ENCODE measurements around the gene OTUB1. TPM values are rescaled to one million over a fixed set of nuclear protein-coding genes. Genes with fewer than 3 reads are reported as not detected.

The OTUB1 gene
- total and polyA plus RNA-seq, 2 of the 4 experiments (the other 2 are of a cell fraction) = 69.0 to 168 TPM

- H2BK120ac ChIP-seq (ENCODE audit: low read depth, low read length) = no peak overlapping the region
- TF ChIP-seq MAFK (IDR thresholded peaks at IDR 0.05; ENCODE audit: low read depth, low read length) = no peak
- TF ChIP-seq USF2 (IDR thresholded peaks at IDR 0.05; ENCODE audit: low read depth, low read length) = no peak
- no peak for TF ChIP-seq CHD1 (IDR thresholded peaks at IDR 0.05; ENCODE audit: low read depth, low read length)
- no peak for TF ChIP-seq FOS (IDR thresholded peaks at IDR 0.05; ENCODE audit: low read depth, low read length)
- no peak for TF ChIP-seq CTCF (conservative IDR thresholded peaks at IDR 0.05; ENCODE audit: low read depth, low read length)
- TF ChIP-seq NFE2L2 (IDR thresholded peaks at IDR 0.05; ENCODE audit: low read depth, low read length) = no peak
- no peak for TF ChIP-seq RFX5 (IDR thresholded peaks at IDR 0.05; ENCODE audit: low read depth, low read length)
- TF ChIP-seq RAD21 (IDR thresholded peaks at IDR 0.05; ENCODE audit: low read length) = no peak
- TF ChIP-seq POLR2A (IDR thresholded peaks at IDR 0.05; ENCODE audit: low read depth, low read length) = no peak
- H3K9ac ChIP-seq (ENCODE audit: low read depth, low read length) = no peak overlapping the region
- H4K8ac ChIP-seq (ENCODE audit: low read depth in 2 of 2, low read length in 2 of 2) = no peak overlapping the region
- H4K20me1 ChIP-seq (ENCODE audit: insufficient read depth, low read length) = 0 out of 2 replicates have a peak, but pooled peaks cover 8% of the 10 kb centered on the region
- intact Hi-C loops (cut with micrococcal nuclease) = no loop called here
- H2BK5ac ChIP-seq (ENCODE audit: low read depth, low read length, poor library complexity, severe bottlenecking) = no peak overlapping the region
- no peak overlapping the region for H3K27ac ChIP-seq (ENCODE audit: insufficient read depth, low read length)
- peaks cover 9% of the 10 kb centered on the region for H3K27me3 ChIP-seq (ENCODE audit: control insufficient read depth, insufficient read depth, low read length)
- ATAC-seq (ENCODE audit: low read depth) (no peak), DNase-seq (no peak)
- H3K23ac ChIP-seq (ENCODE audit: low read depth, low read length) = no peak overlapping the region
- H3K18ac ChIP-seq (ENCODE audit: low read depth, low read length) = no peak overlapping the region
- WGBS, 2 experiments (ENCODE audit: extremely low coverage in 2 of 2, insufficient read length in 1 of 2) = 72% methylated on average over 10 of the region's 35 CpGs; no CpG with 5 or more reads in 1 of the 2 experiments
- no peaks in the 10 kb centered on the region for H3K9me1 ChIP-seq (ENCODE audit: insufficient read depth, low read length)
- no peak overlapping the region for H2BK20ac ChIP-seq (ENCODE audit: low read depth, low read length)
- no peak overlapping the region for H4K5ac ChIP-seq (ENCODE audit: low read depth, low read length)
- no peak overlapping the region for H2AK5ac ChIP-seq (ENCODE audit: low read depth, low read length)
- no peak overlapping the region for H4K91ac ChIP-seq (ENCODE audit: insufficient read depth, low read depth, low read length)
- no TSS peak for BruUV-seq (replicated peaks)
- H3K9me3 ChIP-seq (ENCODE audit: control insufficient read depth, insufficient read depth, low read length) = no peaks in the 10 kb centered on the region
- H3K4me2 ChIP-seq (ENCODE audit: low read depth, low read length) = no peak overlapping the region
- no peak overlapping the region for H2BK15ac ChIP-seq (ENCODE audit: low read depth, low read length)
- ChIA-PET POLR2A (ENCODE audit: unreplicated experiment) (no interaction called here), CTCF (interaction anchor here (1.0 kb wide), 1 partner anchor 107 kb away, joined by 3 read pairs; no protein-coding TSS in a partner anchor)
- H3K4me1 ChIP-seq (ENCODE audit: control insufficient read depth, insufficient read depth, low read length) = no peaks in the 10 kb centered on the region
- no peak overlapping the region for H3K14ac ChIP-seq (replicated peaks; ENCODE audit: low read depth, low read length)
- no peak overlapping the region for H3K4me3 ChIP-seq (ENCODE audit: insufficient read depth, low read depth, low read length)
- dilution Hi-C loops (cut with HindIII; ENCODE audit: low sequenced_read_pairs, unreplicated experiment) = no loop called here
- no peak overlapping the region for H2AK9ac ChIP-seq (replicated peaks; ENCODE audit: low read depth, low read length, poor library complexity)
- no peak overlapping the region for H3K4ac ChIP-seq (ENCODE audit: low read depth, low read length)
- no peak overlapping the region for H3K56ac ChIP-seq (ENCODE audit: extremely low read depth, insufficient read depth, low read length)
- no peak overlapping the region for H2AFZ ChIP-seq (replicated peaks; ENCODE audit: low read length, poor library complexity)
- in situ Hi-C loops (cut with MboI; ENCODE audit: low sequenced_read_pairs) = no loop called here
- H3K79me1 ChIP-seq (ENCODE audit: low read depth in 1 of 2, low read length in 2 of 2) = no peaks in the 10 kb centered on the region
- H3K36me3 ChIP-seq (ENCODE audit: control insufficient read depth, insufficient read depth, low read length) = no peaks in the 10 kb centered on the region
Observed at GRCh38 chr11:64015935-64016845, 30.0 kb downstream of the OTUB1 start.
